ENCODE measurements around the gene MED17.

- TF ChIP-seq, protein P1, sequence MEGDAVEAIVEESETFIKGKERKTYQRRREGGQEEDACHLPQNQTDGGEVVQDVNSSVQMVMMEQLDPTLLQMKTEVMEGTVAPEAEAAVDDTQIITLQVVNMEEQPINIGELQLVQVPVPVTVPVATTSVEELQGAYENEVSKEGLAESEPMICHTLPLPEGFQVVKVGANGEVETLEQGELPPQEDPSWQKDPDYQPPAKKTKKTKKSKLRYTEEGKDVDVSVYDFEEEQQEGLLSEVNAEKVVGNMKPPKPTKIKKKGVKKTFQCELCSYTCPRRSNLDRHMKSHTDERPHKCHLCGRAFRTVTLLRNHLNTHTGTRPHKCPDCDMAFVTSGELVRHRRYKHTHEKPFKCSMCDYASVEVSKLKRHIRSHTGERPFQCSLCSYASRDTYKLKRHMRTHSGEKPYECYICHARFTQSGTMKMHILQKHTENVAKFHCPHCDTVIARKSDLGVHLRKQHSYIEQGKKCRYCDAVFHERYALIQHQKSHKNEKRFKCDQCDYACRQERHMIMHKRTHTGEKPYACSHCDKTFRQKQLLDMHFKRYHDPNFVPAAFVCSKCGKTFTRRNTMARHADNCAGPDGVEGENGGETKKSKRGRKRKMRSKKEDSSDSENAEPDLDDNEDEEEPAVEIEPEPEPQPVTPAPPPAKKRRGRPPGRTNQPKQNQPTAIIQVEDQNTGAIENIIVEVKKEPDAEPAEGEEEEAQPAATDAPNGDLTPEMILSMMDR (IDR thresholded peaks at IDR 0.05; ENCODE audit: insufficient read depth, low read depth, low read length): no peak
- no peak for TF ChIP-seq EZH2 (IDR thresholded peaks at IDR 0.05; ENCODE audit: insufficient read depth, low read length)
Observed at GRCh38 chr11:93822359-93822758, 38.3 kb downstream of the MED17 start.

All from astrocyte (in vitro differentiated cells and primary cell).